ENCODE measurements around the gene ZNRF1.
"Not testable (repeated sequence)": the region's sequence is repeated elsewhere in the genome, so short reads cannot be mapped to it uniquely, and the experiment has no call there.

ZNRF1 gene

DNA sequence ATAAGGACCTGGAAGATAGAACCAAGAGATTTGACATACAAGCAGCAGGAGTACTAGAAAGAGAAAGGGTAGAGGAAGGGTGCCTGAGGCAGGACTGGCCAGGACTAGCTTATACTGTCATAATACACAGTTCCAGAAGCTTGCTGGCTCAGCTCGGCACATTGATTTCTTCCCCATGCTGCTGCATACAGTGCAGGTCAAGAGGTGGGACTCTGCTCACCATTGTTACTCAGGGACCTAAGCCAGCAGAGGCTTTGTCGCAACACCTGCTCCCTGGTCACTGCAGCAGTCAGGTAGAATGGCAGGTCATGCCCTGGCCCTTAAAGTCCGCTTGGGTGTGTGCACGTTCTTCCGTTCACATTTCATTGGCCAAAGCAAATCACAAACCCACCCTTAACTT is 85.0 kb downstream of the ZNRF1 start:
- peak; percentile 74 for DNase-seq

DNA sequence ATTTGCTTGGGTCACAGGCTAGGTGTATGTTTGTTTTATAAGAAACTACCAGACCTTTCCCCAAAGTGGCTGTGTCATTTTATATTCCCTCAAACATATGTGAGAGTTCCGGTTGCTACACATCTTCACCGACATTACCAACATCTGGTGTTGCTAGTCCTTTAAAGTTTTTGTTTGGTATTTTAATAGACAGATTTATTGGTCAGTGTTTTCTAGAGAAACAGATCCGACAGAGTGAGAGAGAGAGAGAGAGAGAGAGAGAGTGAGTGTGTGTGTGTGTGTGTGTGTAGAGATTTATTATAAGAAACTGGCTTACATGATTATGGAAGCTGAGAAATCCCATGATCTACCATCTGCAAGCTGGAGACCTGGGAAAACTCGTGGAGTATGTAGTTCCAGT is 86.7 kb downstream of the ZNRF1 start:
- DNase-seq: no peak

DNA sequence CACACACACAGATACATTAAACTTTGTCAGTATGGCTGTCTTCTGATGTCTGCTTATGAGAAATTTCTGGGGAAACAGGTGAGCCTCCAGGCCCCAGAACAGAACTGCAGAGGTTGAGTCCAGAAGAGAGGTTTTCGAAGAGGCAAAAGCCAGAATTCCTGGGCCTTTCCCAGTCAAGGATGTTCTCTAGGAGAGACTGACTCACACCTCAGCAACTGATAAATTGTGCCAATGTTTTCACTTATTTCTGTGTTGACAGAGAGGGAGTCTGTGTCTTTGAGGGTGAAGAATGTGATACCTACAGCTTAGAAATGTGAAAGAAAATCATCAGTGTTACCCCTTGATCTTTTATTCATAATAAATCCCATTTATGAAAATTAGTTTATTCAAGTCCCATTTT is 87.5 kb downstream of the ZNRF1 start:
- no peak for DNase-seq

DNA sequence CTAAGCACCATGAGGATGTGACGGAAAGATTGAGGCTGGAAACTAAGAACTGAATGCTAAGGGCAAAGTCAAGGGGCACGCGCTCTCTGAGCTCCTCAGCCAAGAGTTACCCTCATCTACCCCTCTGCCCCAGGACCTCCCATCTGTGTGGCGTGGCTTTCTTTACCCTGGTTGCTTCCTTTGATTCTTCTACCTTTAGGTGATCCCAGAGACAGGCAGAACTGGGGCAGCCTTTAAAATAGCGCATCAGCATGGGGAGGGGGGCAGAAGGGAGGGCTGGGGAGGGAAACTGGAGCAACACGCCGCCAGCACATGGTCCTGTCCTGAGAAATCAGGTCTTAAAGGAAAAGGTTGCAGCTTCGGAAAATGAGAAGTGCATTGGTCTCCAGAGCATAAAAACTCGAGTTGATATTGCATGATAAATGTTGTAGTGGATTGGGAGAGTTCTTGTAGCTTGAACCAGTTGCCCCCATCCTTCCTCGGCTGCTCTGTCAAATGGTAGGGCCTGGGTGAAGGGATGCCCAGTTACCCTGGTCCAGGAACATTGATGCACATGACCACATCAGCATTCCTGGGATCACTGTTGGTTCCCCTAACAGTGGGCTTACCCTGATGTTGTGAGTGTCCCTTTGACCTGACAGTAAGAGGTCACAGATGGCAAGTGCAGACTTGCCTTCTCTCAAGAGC is 88.0 kb downstream of the ZNRF1 start:
- no peak for DNase-seq

DNA sequence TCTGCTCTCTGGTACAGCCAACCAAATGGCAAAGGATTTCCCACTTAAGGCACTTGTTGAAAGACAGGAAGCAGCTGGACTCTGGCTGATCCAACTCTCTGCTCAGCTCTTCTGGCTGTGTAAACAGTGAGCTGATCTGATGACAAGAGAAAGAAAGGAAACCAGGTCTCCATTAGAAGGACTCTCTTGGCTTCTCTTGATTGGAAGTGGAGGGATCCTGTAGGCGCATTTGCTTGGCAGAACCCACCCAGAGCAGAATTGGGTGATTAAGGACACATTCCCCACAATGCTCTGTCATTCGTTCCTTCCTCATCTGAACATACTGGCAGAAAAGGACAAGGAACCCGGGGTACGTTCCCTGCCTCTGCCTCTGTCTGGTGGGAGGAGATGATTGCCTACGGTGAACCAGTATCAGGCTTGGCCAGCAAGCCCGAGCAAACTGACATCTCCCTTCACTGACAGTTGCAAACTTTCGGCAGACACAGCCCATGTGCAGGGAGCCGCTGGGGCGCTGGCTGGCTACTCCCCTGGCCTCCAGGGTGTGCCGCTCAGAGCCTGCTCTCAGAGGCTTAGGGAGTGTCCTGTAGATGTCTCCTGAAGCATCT is 88.7 kb downstream of the ZNRF1 start:
- peak; percentile 82 for DNase-seq

DNA sequence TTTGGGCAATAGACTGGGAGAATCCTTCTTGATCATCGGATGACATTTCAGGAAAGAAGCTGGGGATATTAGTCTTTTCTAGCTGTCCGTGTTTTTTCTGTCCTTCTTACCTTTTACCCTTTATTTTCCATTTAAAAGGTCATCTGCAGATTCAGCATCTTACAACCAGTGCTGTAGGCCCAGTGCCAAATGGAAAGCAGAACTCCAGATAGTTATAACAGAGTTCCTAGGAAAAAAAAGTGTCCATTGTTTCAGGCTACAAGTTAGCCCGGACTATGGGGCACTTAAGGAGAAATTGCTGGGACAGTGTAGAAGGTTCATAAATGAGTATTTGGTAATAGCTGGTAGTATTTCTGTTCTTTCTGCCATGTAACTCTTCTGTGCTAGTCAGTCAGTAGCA is 89.4 kb downstream of the ZNRF1 start:
- no peak for DNase-seq

DNA sequence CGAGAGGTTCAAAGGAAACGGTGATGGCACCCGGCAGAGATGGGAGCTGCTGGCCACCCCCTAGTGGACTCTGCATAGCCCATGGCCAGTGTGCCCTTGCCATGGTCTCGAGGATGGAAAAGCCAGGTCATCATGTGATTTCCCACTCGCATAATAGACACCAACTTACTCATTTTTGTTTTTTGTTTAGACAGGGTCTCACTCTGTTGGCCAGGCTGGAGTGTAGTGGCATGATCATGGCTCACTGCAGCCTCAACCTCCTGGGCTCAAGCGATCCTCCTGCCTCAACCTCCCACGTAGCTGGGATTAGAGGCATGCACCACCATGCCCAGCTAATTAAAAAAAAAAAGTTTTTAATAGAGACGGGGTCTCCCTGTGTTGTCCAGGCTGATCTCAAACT is 90.1 kb downstream of the ZNRF1 start:
- DNase-seq: no peak

DNA sequence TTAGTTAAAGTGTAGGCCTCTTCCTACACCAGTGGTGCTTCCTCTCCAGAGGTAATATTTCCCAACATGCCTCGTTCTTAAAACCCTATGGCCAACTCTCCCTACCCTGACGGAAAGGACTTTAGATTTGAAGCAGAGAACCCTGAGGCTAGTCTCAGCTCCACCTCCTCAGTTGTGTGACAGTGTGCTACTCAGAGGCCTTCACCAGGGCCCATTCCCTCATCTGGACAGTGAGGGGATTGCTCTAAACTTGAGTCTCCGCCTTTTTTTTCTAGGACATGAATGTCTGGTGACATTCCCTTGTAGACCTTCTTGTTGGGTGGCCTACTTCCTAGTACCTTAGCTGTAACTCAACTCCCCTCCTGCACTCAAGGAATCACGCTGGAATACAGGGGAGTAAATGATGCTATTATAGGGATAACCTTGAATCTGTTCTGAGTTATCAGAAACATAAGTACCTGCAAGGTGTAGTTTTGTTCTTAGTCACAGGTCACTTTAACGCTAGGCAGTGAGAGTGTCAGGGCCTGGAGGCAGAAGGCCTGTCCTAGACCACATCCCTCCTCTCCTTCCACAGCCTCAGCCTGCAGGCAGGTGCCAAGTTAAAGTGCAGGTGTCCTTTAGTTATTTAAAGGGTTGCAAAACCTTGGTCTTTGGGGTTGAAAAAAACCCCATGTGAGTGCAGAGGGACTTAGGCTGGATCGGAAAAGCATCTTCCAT is 90.8 kb downstream of the ZNRF1 start:
- DNase-seq: no peak

DNA sequence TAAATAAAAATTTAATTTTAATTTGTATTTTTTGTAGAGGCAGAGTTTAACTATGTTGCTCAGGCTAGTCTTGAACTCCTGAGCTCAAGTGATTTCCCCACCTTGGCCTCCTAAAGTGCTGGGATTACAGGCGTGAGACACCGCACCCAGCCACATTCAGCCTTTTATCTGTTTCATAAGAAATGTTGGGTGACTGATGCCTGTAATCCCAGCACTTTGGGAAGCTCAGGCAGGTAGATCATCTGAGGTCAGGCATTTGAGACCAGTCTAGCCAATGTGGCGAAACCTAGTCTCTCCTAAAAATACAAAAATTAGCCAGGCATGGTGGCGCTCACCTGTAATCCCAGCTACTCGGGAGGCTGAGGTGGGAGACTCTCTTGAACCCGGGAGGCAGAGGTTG is 92.1 kb downstream of the ZNRF1 start:
- not testable (repeated sequence) for DNase-seq

DNA sequence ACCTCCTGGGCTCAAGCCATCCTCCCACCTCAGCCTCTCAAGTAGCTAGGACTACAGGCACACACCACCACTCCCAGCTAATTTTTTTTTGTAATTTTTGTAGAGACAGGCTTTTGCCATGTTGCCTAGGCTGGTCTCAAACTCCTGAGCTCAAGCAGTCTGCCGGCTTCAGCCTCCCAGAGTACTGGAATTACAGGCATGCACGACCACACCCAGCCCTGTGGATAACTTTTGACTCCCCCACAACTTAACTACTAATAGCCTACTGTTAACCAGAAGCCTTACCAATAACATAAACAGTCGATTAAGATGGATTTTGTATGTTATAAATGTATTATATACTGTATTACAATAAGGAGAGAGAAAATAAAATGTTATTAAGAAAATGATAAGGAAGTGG is 92.8 kb downstream of the ZNRF1 start:
- not testable (repeated sequence) for DNase-seq

DNA sequence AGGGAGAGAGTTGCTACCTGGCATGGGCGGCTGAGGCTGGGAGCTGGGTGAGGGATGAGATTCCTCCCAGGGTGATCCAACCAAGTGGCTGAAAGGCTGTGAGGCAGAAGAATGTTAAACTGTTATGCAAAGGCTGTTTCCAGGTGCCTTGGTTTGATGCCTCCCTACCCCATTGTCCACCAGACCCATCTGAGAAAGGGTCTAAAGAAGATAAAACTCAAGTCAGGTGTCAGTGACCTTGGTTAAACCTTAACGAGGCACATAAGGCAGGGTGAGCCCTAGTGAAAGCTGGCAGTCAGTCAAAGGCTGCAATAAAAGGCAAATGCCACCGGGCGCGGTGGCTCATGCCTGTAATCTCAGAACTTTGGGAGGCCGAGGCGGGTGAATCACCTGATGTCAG is 94.0 kb downstream of the ZNRF1 start:
- no peak for DNase-seq

DNA sequence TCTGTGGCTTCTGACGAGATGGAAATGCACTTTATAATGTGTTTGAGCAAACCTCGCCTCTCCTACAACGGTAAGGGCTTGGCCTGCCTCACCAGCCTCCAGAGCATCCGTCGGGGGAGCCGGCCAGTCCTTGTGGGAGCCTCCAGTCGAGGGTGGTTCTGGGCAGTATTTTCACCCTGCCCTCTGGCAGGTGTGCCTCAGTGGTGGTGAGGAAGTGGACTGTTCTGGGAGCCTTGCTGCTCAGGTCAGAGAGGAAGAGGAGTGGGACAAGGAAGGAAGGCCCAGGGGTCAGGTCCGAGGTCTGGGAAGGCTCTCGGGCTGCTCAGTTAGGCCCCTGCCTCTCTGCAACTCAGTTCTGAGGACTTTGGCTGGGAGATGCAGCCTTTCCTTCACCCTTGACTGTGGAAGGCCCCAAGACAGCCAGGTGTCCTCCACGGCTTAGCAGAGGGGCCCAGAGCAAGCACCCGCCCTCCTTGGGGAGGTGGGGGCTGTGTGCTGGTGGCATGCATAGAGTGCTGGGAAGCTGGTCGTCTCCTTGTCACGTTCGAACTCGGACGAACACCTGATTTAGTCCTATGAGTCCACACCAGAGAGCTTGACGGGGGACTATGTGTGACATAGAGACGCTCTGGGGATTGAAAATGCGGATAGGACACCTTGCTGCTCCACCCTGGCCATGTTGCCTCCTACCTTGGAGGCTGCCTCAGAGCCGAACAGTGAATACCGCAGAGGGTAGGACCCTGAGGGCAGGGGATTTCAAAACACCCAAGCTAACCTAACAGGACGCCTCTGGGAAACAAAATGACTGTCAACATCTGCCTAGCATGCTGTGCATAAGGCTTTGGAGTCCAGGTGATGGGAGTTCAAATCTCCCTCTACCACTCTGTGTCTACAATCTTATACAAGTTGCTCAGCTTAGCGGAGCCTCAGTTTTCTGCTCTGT is 95.0 kb downstream of the ZNRF1 start:
- no peak for DNase-seq

DNA sequence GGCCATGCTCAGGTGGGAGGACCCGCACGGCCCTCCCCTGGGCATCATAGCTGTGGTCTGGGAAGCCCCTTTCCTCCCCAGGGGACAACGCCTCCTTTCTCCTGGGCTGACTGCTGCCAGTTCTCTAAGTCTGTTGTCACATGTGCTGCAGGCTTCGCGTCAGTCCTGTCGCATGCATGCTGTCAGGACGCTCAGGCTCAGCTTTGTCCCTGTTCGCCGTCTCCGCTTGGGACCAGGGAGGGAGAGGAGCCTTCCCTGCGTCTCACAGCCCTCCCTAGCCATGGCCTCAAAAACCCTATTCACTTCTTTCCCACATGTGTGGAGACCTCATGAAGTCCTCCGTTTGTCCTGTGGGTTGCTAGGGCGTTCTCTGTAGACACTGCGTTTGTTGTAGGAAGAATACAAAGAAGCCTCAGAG is 96.4 kb downstream of the ZNRF1 start:
- no peak for DNase-seq

DNA sequence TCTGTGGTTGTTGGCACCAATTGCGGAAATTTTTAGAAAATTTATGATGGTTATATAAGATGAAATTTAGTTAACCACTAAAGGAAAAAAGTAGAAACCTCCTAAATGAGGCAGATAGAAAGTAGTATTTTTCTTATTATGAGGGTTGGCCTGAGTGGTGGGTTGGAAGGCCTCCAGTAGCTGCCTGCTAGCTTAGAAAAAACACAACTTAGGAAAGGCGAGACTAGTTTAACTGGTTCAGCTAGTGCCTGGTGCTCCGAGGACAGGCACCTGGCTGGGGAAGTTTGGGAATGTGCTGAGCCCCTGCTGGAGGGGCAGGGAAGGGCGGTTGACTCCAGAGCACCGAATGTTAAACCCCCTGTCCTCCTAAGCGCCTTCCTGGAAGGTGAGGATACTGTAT is 97.8 kb downstream of the ZNRF1 start:
- no peak for DNase-seq

DNA sequence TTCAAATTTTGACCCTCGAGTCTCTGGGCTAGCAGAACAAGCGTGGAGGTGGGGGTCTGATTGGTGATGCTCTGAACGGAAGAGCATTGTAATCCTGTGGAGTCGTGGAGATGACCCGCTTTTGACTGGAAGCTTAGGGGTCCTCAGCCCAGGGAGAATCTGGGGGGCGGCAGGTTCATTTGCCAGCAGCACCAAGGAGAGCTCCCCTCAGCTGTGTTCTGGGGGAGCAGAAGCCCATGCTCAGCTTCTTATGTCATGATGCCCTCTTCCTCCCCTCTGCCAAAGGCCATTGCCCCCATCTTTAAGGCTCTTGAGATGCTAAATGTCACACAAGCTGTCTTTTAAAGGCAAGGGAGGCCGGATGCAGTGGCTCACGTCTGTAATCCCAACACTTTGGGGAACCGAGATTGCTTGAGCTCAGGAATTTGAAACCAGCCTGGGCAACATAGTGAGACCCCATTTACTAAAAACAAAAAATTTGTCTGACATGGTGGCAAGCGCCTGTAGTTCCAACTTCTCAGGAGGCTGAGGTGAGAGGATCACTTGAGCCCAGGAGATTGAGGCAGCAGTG is 98.5 kb downstream of the ZNRF1 start:
- no peak for DNase-seq

DNA sequence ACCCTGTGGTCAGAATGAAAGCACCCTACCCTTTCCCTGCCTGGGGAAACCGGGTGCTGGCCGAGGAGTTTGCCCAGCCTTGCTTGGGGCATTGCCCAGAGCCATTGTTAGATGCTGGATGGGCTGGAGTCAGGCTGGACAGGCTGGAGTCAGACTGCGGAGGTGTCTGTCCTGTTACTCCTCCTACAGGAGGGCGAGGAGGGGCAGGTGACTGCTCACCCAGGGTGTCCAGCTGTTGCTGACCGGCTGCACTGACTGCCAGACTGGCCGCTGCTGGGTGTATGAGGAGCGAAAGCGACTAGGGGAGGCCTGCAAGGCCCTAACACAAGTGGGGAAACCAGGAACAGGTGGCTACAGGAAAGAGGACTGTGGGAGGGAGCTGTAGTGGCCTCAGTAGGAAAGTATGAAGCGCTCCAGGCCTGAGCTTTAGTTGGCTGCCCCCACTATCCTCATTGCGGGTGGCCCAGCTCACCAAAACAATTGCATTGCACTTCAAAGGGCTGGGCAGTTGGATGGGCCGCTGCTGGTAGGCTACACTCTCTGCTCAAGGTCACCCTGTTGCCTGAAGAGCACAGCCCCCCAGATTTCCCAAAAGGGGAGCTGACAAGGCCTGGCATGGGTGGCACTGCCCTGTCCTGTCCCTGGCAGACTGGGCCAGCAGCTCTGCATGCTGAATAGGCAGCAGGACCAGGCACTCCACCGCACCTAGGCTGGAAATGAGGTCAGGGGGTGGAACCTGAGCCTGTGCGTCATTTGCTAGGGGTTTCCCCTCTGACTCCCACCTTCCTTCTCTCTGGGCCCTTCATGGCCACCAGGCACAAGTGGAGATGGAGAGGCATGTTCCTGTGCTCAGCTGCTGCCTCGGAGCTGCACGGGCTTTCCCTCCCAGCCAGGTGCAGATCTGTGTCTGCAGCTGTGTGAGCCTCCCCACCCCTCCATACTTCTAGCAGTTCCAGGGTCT is 99.4 kb downstream of the ZNRF1 start:
- no peak for DNase-seq

DNA sequence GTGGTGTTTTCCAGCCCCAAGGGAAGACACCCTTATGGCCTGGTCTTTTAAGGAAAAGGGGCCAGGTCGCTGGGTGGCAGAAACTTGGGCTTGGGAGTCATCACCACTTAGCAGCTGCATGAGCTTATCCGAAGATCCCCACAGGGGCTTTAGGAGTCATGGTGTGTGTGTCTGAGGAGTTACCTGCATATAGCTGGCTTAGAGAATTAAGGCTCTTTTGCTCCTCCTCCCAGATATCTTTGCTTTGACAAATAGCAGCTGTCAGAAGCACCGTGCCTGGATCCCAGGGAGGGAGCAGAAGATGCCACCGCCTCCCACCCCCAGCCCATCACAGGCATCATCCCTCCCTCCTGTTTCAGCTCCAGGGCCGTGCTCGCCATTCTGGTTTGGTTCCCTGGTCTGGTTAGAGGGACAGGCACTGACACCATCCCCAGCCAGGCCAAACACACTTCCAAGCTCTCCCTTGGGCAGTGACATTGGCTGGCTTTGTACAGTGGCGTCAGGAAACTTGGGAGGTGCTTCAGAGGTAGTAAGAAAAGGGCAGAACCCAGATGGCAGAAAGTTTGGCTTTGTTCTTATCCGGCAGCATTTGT is 100.3 kb downstream of the ZNRF1 start:
- no peak for DNase-seq

DNA sequence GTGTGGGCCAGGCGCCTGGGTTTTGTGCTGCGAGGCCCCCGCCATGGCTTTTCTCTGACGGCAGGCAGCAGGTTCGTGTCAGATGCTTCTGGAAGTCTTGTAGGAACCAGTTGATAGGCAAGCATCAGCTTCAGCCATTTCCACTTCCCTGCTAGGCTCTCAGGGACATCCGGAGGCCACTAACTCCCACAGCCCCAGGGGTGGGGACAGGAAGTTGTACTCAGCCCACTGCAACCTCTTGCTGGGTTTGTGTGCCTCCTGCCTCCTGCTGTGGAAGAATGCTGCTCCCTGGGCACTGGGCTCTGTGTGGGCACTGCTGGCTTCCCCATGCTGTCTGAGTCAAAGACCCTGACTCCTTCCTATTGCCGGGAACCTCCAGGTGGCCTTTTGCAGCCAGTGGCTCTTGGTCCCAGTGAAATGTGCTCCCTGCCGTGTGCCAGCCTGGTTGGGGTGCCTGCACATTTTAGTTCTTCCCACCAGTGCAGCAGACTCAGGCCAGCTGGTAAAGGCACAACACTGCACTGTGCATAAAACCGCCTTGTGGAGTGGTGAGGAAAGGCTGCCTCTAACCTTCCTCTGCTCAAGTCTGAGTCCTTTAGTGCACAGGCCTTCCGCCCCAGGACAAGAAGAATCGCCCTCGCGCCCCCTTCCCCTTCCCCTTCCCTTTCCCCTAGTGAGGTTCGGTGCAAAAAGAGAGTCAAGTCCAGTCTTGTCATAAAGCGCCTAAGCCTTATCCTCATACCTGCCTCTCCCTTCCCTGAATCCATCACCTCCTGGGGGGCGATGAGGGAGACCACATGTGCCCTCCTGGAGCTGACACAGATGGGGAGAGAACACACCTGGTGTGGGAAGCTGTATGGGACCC is 101.1 kb downstream of the ZNRF1 start:
- no peak for DNase-seq

DNA sequence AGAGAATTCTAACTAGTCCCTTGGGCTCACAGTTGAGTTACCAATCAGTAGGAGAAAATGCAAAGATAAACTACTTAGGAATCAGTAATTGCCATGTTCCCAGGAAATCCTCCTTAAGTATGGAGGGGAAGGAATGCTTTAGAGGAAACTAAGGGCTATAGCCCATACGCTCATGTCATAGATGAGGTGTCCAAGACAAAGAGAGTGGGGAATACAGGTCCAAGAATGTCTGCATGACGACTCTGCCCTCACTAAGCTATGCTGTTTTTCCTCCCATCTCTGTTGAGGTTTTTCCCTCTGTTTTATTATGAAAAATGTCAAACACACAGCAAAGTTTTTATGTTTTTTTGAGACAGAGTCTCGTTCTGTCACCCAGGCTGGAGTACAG is 101.8 kb downstream of the ZNRF1 start:
- no peak for DNase-seq

DNA sequence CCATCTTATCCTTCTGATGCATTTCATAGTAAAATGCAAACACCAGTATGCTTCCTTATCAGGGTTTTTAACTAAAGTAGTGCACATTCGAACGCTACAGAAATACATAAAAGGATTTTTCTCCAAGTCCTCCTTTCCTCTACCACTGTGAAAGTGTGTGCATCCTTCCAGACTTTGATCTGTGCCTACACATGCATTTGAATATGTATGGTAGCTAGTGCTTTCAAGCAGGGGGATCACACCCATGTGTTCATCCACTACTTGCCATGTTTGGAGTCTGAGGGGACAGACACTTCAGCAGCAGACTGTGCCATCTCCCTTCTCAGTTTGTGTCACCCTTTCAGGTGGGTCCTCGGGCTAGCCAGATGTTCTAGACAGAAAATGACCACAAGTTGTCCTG is 102.8 kb downstream of the ZNRF1 start:
- DNase-seq: no peak
